ENCODE data around the gene MRPL27.
"Not testable (repeated sequence)": the region's sequence is repeated elsewhere in the genome, so short reads cannot be mapped to it uniquely, and the experiment has no call there.

The MRPL27 gene

GRCh38 chr17:50347117-50347893, 25.7 kb downstream of the MRPL27 start:
- no peak for DNase-seq (ENCODE audit: extremely low read depth in 1 of 2, low read depth in 1 of 2)

GRCh38 chr17:50346313-50347116, 26.5 kb downstream of the MRPL27 start:
- peak in 1 of 2 donors; percentile 11 for DNase-seq (ENCODE audit: extremely low read depth in 1 of 2, low read depth in 1 of 2)

- DNase-seq (ENCODE audit: extremely low read depth in 1 of 2, low read depth in 1 of 2): peak; percentile 61 to 91
These were observed 27.3 kb downstream of the MRPL27 start, which contains the start of gene XYLT2 for GRCh38 chr17:50345432-50346312. Gene XYLT2, plus strand, starts transcription at chr17:50346126. Its CDS starts 15 bp downstream, at chr17:50346141.

DNA sequence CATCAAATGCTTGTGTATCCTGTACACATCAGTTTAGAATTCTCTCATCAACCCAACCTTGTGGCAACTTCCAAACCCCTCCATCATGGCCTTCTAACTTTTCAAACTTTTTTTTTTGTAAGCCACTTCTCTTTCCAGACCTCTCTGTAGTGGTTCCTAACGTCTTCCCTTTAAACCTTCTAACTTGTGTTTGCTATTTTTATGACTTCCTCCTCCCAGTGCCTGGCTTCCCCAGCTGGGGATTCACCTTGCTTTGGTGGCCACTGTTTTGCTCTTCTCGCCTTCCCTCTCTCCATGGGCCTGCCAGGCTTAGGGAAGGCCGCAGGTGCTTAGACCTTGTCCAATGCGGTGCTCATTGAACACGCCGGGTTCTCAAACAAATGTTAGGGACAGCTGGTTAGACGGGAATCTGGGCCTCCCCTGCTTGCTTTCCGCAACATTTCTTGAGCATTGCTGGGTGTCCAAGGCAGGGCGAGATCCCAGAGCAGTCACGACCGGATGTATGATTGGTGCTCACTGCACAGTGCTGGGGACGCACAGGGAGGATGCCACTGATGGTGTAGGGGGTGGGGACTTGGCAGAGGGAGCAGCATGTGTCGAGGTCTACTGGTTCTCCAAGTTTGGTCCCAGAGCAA, 28.1 kb downstream of the MRPL27 start:
- no peak for DNase-seq (ENCODE audit: extremely low read depth in 1 of 2, low read depth in 1 of 2)

DNA sequence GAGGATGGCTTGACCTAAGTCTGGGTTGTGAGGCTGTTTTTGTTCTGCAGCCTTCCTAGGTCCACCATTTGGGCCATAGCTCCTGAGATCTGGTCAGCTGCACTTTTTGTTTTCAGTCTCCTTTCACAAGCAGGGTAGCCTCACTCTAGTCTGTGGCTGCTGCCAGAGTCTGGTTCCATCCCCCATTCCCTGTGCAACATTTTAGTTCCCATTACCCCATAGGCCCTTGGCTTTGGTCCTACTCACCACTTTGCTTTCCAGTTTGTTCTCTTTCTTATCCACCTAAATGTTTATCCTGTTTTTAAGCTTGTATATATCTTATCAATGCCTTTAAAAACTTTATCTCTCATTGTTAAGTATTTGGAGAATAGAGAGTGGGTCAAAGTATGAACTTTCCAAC, 33.6 kb downstream of the MRPL27 start:
- DNase-seq (ENCODE audit: extremely low read depth in 1 of 2, low read depth in 1 of 2): no peak

DNA sequence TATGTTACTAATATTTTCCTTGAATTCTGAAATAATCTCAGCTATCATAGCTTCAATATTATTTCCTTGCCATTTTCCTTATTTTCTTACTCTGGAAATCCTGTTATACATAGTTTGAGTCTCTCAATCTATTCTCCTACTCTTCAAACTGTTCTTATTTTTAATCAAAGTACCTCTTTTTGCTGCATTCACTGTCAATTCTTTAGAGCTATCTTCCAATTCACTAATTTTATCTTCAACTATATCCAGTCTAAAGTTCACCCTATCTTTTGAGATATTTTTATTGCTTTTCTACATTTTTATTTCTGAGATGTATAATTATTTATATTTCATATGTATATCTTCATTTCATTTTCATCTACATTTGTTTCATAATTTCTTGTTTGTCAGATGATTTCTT, 34.3 kb downstream of the MRPL27 start:
- no peak for DNase-seq (ENCODE audit: extremely low read depth in 1 of 2, low read depth in 1 of 2)

DNA sequence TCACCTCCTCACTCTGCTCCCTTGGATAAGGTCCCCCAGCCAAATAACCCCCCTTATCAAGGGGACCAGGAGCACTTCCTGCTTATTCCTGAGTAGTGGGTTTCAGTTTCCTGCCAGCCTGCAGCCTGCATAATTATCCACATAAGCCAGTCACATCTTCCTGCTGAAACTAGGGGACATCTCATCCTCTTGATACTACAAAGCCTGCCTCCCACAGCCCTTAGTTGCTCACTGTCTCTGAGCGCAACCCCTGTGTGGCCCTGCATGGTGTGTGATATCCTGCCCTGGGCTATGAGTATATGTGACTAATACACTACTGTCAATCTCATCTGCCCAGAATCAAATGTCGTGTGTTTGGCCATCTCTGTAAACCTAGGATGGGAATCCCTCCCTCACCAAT, 35.0 kb downstream of the MRPL27 start:
- no peak for DNase-seq (ENCODE audit: extremely low read depth in 1 of 2, low read depth in 1 of 2)

GRCh38 chr17:50333291-50334057, 39.5 kb downstream of the MRPL27 start:
- DNase-seq (ENCODE audit: extremely low read depth in 1 of 2, low read depth in 1 of 2): not testable (repeated sequence)

DNA sequence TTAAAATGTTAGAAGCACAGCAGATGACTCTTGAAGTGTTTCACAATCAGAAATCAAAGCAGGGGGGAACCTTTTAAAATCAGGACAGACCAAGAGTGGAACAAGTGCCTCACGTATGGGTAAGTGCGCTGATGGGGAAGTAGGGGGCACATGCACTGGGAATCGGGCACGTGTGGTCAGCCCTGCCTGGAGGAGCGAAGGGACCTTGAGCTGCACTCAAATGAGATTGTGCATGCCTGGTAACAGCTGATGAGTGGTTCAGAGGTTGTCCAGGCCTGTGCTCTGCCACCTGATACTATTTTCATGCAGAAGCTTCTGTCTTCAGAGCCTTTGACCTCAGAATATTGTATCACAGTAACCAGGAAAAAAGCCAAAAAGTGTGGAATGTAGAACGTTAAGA, 40.8 kb downstream of the MRPL27 start:
- no peak for DNase-seq (ENCODE audit: extremely low read depth in 1 of 2, low read depth in 1 of 2)

GRCh38 chr17:50331085-50331791, 41.7 kb downstream of the MRPL27 start:
- no peak for DNase-seq (ENCODE audit: extremely low read depth in 1 of 2, low read depth in 1 of 2)

DNA sequence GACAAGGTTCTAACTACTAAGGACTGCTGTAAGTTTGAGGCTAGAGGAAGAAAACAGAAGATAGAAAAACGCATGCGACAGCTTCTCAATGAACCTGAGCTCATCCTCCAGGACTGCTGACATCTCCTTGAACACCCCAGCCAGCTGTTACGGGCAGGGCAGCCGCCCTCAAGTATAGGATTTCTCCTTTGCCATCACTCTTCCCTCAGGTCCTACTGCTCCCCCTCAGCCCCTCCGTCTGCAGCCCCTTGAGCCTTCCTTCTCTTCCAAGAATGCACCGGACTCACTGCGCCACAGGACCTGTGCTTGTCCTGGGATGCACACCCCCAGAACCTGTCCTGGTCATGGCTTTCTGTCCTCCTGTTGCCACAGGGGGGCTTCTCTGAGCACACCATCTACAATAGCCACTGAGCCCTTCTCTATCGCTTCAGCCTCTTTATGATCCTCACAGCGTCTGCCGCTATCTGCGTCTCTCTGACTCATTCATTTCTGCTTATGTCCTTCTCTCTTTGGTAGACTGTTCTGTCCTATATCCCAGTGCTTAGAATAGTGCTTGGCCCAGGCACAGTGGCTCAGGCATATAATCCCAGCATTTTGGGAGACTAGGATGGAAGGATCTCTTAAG, 42.7 kb downstream of the MRPL27 start:
- no peak for DNase-seq (ENCODE audit: extremely low read depth in 1 of 2, low read depth in 1 of 2)

DNA sequence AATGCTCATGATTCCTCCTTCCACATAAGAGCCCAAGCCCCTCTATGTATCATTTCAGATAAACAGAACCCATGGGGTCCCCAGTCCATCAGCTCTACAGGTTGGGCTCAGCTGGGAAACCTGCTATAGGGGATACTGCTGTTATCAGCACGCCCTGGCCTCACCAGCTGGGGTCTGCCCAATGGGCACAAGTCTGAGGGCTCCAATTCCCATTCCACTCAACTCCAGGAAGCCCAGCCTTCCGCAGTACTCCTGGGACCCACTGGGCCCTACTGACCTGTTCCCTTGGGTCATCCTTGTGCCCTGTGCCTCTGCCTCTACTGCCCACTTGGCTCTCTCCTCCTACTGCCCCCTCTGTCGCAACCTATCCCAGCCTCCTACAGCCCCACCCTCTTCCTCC, 43.3 kb downstream of the MRPL27 start:
- DNase-seq (ENCODE audit: extremely low read depth in 1 of 2, low read depth in 1 of 2): no peak

DNA sequence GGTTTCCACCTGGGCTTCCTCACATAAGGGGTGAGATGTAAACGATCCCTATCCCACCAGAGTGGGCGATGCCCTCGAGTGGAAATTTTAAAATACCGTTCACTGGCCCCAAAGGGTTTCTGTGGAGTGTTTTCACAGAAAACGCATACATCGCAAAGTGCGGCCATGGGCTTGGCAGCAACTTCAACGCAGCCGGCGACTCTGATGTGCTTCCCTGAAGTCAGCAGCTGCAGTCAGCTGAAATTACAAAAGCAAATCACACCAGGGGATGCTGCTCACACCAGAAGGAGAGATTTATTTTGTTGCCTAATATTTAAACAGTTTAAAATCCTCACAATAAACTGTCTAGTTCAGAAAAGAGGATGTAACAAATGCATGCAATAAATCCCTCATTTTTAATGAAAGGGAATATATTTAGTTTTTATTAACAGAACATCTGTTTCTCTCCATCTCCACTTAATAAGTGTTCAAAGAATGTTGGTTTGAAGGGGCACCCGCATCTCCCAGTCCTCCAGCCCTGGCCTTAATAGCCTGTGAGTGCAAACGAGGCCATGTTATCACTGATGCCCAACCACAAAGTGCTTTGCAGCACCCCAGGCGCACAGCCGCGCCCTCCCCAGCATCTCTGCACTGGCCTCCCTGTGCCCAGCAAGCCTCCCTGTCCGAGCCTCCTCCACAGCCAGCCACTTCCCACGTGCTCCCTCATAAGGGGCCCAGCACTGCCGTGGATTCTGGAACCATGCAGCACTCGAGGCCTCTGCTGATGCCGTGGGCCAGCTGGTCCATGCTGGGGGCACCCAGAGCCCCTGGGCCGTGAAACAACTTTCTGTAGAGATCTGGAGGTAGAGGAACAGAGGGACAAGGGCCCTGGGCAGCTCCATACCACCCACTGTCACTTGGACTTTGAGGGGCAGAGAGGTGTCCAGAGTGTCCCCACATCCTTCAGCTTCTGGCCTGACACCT, 44.3 kb downstream of the MRPL27 start:
- DNase-seq (ENCODE audit: extremely low read depth in 1 of 2, low read depth in 1 of 2): no peak

DNA sequence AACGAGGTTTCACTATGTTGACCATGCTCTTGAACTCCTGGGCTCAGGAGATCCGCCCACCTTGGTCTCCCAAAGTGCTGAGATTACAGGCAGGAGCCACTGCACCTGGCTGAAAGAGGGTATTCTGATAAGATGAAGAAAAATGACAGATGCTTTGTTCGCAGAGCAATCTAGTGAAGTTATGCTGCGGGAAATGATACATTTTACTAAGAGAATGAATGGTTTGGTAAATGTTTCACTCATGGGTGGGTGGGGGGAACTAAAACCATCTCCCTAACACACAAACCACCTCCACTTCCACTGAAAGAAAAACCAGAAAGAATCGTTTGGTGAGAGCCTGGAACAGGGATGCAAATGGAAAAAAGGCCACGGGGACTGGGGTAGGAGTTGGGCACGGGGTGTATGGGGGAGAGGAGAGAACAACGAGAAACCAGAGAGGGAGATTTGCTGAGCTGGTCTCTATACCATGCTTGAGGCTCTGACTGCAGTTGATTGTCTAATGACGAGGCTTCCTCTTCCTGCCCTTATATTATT, 46.1 kb downstream of the MRPL27 start:
- no peak for DNase-seq (ENCODE audit: extremely low read depth in 1 of 2, low read depth in 1 of 2)

DNA sequence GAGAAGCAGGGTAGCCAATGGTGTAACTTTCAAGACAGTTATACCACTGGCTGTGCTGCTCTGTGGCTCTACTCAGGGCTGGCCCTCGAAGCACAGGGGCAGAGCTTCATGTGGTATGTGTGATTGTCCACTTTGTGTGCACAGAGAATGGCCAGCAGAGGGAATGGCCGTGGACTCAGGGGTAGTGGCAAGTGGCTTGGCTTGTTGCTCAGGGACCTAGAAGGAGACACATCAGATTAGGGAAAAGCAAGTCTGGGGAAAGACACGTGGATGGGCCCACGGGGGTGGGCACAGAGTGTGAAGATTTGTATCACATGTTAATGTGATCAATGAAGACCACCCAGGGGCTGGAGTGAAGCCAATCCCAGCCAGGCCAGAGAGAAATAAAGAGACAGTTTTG, 47.1 kb downstream of the MRPL27 start:
- no peak for DNase-seq (ENCODE audit: extremely low read depth in 1 of 2, low read depth in 1 of 2)

GRCh38 chr17:50323060-50323459, 49.9 kb downstream of the MRPL27 start:
- no peak for DNase-seq (ENCODE audit: extremely low read depth in 1 of 2, low read depth in 1 of 2)

DNA sequence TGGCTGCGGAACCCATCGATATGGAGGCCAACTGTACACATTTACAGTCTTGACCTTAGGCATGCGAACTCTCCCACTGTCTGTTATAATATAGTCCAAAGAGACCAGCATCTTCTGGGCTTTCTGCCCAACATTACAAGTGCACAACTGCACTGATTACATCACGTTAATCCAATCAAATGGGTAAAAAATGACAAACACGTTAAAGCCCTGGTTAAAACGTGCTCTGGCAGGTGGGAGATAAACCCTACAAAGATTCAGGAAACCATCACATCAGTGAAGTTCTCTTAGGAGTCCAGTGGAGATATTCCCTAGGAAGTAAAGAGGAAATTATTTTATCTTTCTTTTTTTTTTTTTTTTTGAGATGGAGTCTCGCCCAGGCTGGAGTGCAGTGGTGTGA, 50.7 kb downstream of the MRPL27 start:
- DNase-seq (ENCODE audit: extremely low read depth in 1 of 2, low read depth in 1 of 2): no peak

Data from activated CD8-positive, alpha-beta memory T cell treated with anti-CD3 and anti-CD28 coated beads for 1 hour (primary cell).